Measurements from ENCODE around the gene POU6F2. TPM values are rescaled to one million over a fixed set of nuclear protein-coding genes. Genes with fewer than 3 reads are reported as not detected.
A peak's percentile ranks its signal among the peaks of the same experiment; 100 is the strongest.

The POU6F2 gene
- total RNA-seq, 1 donor from 2014 or later = not detected

DNA sequence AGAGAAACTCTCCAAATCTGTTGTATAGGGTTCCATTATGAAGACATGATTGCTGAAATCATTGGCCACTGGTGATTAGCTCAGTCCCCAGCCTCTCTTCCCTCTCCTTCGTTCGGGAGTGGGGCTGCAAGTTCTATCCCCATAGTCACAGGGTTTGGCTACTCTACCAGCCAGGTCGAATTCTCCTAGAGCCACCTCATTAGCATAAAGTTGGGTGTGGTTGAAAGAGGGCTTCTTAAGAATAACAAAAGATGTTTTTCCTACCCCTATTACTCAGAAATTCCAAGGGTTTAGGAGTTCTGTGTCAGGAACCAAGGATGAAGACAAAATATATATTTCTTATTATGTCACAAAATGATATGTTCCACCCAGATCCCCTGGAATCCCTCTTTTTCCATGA lies 422.3 kb downstream of the POU6F2 start:
- no peak for DNase-seq (ENCODE audit: low read depth in 2 of 2)

DNA sequence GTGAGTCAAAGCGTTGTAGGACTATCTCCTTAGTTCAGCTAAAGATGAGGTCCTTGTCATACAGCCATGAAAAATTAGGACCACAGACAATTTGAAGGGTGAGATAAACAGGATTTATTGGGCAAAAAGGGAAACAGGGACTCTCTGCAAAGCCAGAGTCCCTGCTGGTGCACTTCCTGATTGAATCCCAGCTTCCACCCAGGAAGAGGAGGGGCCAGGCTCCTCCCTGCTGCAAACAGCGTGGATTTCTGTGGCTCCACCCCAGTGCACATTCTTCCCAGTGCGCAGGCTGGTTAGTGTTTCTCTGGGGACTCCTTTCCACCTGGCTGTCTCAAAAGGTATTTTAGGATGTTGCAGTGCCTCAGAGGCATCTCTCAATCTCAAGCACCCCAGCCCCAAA lies 423.1 kb downstream of the POU6F2 start:
- DNase-seq (ENCODE audit: low read depth in 2 of 2) = no peak

DNA sequence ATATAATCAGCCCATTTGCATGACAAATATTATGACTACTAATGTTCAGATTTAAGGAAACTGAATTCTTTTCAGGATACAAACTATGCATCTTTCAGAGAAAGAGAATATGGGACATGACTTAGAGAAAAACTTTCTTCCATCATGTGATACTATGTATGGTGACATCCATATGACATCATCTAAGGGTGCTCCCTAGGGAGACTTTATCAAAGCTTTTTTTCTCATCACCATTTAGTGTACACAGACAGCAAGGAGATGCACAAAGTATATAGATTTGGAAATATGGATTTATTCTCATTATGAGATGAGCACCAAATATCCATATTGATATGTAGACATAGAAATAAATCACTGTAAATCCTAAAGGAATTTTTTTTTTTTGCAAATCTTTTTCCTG lies 424.3 kb downstream of the POU6F2 start:
- DNase-seq (ENCODE audit: low read depth in 2 of 2) = no peak

DNA sequence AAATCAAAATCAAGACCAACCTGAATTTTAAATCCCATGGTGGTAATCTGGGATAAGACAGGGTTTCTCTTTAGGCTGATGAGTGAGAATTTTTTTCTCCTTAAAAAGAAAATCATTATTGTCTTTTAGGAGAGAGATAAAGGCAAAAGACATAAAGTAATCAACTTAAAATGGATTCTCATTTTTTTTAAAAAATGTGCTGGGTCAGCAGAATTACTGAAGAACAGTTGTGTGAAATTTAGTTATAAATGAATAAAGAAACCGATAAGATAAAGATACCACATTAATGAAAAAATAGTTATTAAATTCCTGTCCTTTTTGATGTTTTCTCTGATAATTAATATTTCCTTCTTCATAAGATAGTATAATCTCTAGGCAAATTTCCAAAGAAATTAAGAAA lies 427.2 kb downstream of the POU6F2 start:
- DNase-seq (ENCODE audit: low read depth in 2 of 2) = no peak

DNA sequence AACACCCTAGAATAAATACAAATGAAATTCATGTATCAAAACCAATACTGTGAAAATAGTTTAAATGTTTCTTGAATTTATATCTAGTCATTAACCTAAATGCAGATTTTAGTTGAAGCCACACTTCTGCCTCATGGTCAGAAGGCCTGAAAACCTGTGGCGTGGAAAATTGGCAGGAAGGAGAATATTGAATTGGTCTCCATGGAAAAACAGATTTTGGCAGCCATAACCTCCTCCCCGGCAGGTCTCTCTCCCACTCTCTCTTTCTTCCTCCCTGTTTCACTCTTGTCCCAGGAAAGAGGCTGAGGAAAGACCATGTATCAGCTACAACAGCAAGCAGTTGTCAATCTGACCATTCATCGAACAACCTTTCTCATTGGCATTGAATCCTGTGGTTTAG lies 427.9 kb downstream of the POU6F2 start:
- DNase-seq (ENCODE audit: low read depth in 2 of 2) = no peak

DNA sequence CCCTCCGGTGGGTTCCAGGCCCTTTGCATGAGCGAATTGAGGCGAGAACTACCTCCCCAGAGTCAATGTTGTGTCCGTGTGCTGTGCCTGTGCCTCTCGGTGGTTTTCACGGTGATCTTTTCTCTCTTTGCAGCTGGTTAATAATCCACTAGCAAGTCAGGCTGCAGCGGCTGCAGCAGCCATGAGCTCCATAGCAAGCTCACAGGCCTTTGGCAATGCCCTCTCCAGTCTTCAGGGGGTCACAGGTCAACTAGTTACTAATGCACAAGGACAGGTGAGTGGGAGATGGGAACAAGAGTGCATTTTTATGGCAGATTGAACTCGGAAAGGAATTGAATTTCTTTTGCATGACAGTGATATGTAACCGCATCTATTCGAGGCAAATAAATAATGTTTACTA lies 428.8 kb downstream of the POU6F2 start:
- DNase-seq (ENCODE audit: low read depth in 2 of 2) = no peak

DNA sequence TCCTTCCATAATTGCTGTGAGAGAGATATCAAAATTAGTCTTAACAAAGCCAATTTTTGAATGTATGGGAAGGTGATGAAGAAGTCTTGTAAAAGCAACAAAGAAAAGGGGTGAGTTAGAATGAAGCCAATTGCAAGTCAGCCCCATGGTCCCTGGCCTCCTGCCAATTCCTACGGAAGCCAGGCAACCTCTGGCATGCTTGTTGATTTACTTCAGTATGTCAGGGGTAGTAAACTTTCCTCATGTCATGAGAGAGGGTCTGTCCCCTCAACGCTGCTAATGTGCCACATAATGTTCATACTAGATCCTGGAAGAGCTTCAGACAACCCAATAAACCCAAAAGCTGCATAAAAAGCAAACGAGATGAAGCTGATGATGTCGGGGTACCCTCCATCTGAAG lies 429.4 kb downstream of the POU6F2 start:
- no peak for DNase-seq (ENCODE audit: low read depth in 2 of 2)

DNA sequence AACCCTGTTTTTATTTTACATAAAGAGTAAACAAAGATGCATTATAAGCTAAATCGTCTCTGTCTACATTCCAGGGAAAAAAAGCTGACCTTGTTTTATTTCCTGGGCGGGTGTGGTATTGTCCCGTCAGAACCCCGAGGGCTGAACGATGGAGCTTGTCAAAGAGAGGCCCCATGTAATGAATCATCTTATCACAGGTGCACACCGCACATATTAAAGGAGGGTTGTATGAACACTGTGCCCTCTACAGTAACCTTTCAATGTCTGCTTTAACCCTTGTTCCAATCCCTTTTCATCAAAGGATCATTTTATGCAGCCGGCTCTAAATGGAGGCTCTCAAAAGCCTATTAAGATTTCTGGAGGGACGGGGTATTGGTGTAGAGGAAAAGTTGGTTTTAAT lies 430.0 kb downstream of the POU6F2 start:
- no peak for DNase-seq (ENCODE audit: low read depth in 2 of 2)

DNA sequence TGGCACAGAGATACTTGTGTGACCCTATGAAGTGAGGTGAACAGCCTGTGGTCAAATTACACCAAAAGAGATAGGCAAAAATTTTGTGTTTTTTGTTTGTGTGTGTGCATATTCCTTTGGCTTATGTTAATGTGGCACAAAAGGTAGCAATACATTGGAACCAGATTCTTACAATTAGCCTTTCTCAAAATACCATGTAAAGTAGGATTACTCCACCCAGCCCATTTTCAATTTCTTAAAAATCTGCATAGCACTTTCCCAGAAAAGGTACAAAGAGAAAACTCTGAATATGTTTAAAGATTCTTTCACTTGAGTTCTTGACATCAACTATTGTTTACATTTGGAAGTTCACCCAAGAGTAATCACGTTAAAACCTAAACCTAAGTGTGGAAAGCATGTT lies 431.2 kb downstream of the POU6F2 start:
- no peak for DNase-seq (ENCODE audit: low read depth in 2 of 2)

DNA sequence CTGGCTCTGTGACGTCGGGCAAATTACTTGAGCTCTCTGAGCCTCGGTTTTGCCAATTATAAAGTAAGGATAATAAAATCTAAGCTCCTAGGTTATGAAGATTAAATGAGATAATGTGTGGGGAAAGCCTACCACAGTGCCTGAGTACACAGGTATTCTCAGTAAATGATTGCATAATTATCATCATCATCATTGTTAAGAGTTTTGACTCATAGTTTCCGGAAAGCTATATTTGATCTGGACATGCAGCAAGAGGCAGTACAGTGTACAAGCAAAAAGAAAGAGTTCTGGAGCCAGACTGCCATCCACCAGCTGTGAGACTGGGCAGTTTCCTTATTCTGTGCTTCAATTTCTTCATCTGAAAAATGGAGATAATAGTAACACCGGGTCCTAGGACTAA lies 432.9 kb downstream of the POU6F2 start:
- no peak for DNase-seq (ENCODE audit: low read depth in 2 of 2)

DNA sequence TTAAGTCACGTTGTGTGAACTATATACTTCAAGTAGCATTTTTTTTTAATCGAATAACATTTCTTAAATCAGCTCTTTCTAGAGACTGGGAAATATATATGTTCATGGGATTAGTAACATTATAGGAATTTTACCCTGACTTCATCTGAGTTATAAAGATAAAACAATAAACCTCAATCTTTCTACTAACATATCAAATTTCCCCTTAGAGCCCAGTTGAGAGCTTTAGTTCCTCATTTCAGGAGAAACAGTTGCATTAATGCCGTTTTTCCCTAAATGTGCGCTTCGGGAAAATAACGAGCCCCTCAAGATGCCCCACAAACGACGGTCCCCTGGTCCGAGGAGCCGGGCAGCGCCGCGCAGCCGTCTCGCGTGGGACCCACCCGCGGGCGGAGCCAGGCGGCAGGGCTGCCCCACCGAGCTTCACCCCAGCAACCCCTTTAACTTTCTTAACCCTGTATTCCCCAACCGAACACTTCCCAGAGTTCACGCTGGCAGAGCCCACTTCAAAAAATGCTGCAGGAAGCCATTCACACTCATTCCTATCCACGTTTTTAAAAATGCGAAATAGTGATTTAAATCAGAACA lies 436.0 kb downstream of the POU6F2 start:
- no peak for DNase-seq (ENCODE audit: low read depth in 2 of 2)

DNA sequence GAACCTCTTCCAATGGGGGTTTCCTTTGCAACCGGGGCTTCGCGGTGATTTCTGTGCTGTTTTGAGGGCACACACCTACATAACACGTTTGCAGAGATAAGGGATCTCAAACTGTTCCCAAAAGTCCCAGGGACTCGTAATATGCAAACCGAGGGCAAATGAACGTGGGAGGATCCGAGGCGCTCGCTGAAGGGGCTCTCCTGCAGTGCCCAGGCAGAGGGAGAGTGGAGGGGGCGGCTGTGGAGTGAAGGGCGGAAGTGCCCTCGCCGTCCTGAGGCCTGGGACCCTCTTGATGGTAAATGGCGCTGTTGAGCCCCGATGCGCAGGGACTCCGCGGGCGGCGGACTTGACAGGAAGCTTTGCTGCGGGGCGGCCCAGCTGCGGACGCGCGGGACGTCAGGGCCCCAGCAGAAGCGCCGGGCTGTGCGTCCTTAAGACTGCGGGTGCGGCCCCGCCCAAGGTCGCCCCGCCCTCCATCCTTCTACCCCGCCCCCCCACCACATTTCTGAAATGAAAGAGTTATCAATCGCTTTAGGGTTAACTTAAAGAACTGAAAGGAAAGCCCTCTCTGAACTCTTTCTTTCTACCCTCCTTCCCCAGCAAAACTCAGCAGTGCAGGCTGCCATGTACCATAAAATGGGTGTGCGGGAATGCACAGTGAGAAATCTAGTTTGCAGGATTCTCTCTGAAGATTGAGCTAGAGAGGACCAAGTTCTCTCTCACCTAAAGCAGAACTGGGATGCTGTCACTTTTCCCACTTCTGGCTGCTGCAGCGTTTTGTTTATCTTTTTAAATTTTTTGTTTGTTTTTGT lies 436.7 kb downstream of the POU6F2 start:
- peak; percentile 23 to 32 for DNase-seq (ENCODE audit: low read depth in 2 of 2)

DNA sequence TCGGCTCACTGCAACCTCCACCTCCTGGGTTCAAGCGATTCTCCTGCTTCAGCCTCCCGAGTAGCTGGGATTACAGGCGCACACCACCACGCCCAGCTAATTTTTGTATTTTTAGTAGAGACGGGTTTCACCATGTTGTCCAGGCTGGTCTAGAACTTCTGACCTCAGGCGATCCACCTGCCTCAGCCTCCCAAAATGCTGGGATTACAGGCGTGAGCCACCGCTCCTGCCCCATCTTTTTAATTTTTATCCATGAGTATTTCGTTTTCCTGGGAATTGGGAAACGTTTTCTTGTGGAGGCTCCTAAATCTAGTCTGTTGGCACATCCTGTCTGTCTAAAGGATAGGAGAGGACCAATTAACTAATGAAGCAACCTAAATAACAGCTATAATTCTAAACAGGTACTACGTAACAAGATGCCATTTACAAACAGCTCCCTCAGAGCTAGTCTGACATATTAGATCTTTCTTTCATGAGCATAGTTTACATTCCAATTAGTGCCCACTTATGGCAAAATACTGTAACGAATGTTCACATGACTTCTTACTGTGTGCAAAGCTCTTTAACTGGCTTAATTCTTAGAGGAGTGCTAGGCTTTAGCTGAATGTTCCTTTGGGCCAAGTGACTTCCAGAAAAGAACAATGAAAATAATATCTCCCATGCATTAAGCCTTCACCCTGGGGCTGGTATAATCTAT lies 437.5 kb downstream of the POU6F2 start:
- no peak for DNase-seq (ENCODE audit: low read depth in 2 of 2)

DNA sequence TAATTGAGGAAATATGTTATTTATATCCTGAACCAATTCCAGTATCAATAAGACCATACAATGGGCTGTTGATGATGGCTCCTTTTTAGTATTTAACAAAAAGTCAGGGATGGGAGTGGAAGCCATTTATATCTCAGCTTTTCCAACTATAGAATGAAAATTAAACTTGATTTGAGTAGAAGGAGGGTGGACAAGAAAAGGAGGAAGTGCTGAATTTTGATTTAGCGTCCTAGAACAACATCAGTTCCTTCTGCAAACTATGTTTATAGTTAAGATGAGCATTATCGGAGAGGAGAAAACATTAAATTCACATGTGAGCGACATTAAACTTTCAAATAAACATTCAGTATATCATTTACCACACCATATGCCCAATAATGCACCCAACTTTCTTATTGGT lies 439.2 kb downstream of the POU6F2 start:
- no peak for DNase-seq (ENCODE audit: low read depth in 2 of 2)

DNA sequence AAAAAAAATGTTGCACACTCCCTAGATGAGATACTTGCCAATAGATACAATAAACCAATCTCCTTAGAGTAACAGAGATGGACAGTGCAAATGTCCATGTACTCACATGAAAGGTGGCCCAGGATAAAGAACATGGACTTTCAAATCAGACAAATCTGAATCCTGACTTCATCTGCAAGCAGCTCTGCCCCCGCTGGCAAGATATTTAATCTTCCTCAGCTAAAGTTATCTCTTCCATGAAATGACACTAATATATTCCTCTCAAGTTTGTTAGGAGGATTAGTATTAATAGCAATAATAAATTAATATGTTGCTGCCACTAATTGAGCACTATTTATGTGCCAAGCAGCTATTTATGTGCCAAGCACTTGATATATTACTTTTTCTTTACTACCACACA lies 439.9 kb downstream of the POU6F2 start:
- DNase-seq (ENCODE audit: low read depth in 2 of 2) = no peak

DNA sequence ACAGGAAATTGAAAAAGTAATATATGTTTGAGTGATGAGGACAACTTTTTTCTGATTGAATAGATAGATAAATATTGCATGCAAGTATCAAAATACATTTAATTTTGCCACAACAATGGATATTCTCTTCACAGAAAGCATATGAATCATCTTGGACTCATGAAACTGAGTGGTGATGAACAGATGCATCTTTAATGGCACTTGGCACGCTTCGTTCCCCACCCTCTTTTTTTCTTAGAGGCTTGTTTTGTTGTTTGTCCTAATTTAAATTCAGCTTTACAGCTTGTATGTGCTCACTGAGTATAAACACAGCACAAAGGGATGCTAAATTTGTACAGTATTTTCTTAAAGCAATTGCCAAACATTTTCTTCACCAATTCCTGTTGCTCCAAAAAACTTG lies 443.5 kb downstream of the POU6F2 start:
- no peak for DNase-seq (ENCODE audit: low read depth in 2 of 2)

DNA sequence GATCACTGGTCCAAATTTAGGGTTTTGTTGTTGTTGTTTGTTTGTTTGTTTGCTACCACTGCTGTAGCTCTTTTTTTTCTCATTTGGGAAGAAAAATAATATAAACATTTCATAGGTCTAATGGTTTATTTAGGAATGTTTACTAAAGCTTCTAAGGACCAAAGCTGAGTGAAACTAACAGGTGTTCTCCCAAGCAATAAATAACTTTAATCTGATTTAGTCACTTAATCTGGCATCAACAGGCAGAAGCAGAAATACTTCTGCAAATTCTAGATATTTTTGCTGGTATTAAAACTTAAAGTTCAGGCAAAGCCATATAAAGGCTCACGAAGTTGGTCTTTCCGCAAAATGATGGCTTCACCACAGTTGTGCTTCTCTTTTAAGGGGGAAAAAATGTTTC lies 444.0 kb downstream of the POU6F2 start:
- DNase-seq (ENCODE audit: low read depth in 2 of 2) = no peak

DNA sequence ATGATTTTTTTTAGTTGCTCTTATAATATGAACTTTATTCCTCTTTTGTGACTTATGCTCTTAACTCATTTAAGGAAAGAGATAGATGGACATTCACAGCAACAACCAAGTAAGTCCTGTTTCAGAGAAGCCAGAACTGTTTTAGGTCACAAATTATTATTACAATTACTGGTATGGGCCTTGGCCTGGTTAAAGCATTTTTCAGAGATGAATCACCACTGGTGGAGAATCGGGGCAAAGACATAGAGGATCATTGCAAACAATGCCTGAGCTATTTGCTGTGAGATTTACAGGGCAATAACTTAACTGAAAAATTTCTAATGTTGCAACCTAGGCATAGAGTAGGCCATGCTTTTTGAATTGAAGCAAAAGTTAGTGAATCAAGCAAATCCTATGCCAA lies 450.5 kb downstream of the POU6F2 start:
- DNase-seq (ENCODE audit: low read depth in 2 of 2) = peak in 1 of 2 donors; percentile 19

DNA sequence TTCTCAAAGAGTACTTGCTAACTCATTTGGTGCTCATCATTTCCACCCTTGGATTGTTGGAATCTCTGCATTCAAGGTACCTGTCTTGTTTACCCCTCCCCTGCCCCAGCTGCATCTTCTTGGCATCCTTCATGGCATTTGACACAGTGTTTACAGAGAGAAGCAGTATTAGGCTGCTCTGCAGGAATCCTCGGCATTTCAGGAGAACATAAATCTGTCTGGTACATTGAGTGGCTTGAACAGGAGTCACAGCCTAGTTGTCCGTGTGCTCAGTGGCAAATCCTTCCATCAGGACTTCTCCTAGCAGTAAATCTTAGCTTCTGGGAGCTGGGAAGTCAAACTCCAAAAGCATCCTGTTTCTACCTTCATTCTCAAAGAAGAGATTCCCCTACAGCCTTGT lies 451.7 kb downstream of the POU6F2 start:
- no peak for DNase-seq (ENCODE audit: low read depth in 2 of 2)

DNA sequence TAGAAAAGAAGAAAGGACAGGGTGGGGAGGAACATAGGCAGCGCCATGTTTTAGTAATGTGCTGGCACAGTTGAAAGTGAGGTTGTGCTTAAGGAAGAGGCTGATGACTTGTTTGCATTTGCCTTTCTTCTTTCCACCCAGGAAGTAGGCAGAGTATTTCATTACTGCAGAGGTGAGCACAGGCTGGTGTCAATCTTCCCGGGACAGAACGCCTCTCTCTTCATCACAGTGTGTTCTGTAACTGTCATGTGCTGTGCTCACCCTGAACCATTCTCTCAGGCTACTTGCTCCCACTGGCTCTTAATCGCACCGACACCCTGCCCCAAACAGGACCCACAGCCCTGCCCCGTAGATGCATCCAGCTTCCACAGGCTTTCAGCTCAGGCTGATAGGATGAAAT lies 452.7 kb downstream of the POU6F2 start:
- no peak for DNase-seq (ENCODE audit: low read depth in 2 of 2)

DNA sequence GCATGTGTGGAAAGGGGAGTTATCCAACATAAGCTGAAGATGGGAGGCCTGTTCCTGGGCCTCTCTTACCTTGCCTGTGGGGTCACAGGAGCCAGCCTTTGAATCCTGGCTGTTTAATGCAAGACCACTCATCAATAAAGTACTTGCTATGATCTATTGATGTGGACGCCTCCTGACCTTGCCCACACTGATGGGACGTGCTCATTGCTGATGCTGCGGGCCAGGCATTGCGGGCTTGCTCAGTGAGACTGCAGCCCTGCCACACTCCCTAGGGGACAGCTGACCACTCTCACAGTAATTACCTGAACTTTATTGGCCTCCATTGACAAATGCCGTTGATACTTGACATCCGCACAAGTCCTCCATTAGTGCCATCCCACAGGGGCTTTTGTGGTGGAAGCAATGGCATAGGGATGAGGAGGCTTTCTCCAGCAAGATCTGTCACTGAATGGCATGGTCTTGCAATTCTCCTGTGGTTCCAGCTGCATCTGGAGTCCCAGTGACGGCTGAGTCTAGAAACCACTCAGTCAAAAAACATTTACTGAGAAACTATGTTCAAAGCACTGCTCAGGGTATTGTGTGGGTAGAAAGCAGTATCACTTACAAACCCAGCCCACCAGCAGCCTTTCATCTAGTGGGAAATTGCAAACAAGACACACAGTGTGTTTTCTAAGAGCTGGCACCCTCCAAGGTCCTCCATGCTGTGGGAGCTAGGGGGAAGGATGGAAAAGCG lies 453.4 kb downstream of the POU6F2 start:
- DNase-seq (ENCODE audit: low read depth in 2 of 2) = no peak

DNA sequence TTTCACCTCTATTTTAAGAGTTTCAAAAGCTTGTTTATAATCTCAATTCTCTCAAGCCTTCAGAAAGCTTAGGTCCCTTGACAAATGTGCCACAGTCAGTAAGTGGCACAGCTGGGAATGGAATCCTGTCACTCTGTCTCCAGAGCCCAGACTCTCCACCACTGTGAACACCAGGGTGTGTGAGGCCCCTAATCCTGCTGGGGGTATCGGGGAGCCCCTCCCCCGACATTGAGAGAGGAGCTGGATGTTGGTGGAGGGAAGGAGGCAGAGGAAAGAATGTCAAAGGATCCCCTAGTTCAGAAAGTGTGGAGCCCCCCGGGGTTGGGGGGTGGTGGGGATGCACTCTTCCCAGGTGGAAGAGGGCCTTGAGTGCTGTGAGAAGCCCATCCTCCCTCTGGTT lies 454.7 kb downstream of the POU6F2 start:
- no peak for DNase-seq (ENCODE audit: low read depth in 2 of 2)

Data from lung microvascular endothelial cell (primary cell).